Fibroblast of skin of left biceps (primary cell): ENCODE measurements around the gene LMO2.

Source experiments
- DNase-seq, 2 experiments: peaks; one replicate each; pipeline ENCODE4 v3.0.0-alpha.2; 2013; ENCODE audit warnings: low read depth in 2 of 2

LMO2 gene

GRCh38 chr11:33915526-33915925 lies 23.6 kb upstream of the LMO2 start:
- DNase-seq, result no peak

- no peak for DNase-seq
Measured at GRCh38 chr11:33913991-33914390, 22.1 kb upstream of the LMO2 start.

GRCh38 chr11:33912405-33913361 lies 20.8 kb upstream of the LMO2 start:
- peak; percentile 73 to 79 for DNase-seq

- DNase-seq, result no peak
Measured at GRCh38 chr11:33910958-33911339, 19.1 kb upstream of the LMO2 start.

- DNase-seq, result peak in 1 of 2 experiments; percentile 41
Measured at GRCh38 chr11:33910296-33910957, 18.6 kb upstream of the LMO2 start.

GRCh38 chr11:33909552-33909951 lies 17.7 kb upstream of the LMO2 start:
- no peak for DNase-seq

GRCh38 chr11:33909150-33909549 lies 17.3 kb upstream of the LMO2 start:
- DNase-seq, result no peak

GRCh38 chr11:33907421-33907820 lies 15.5 kb upstream of the LMO2 start:
- no peak for DNase-seq

- DNase-seq, result no peak
Measured at GRCh38 chr11:33906484-33907186, 14.8 kb upstream of the LMO2 start.

- DNase-seq, result no peak
Measured at GRCh38 chr11:33904102-33904501, 12.2 kb upstream of the LMO2 start.

GRCh38 chr11:33900159-33900840 lies 8.4 kb upstream of the LMO2 start:
- no peak for DNase-seq

- peak; percentile 52 to 55 for DNase-seq
Measured at GRCh38 chr11:33899400-33900037, 7.6 kb upstream of the LMO2 start.

- no peak for DNase-seq
Measured at GRCh38 chr11:33898957-33899356, 7.1 kb upstream of the LMO2 start.

GRCh38 chr11:33897761-33898375 lies 6.0 kb upstream of the LMO2 start:
- DNase-seq, result no peak

GRCh38 chr11:33896911-33897310 lies 5.0 kb upstream of the LMO2 start:
- DNase-seq, result no peak

- DNase-seq, result no peak
Measured at GRCh38 chr11:33895752-33896137, 3.9 kb upstream of the LMO2 start.

- DNase-seq, result no peak
Measured at GRCh38 chr11:33894398-33894746, 2.5 kb upstream of the LMO2 start.

GRCh38 chr11:33893711-33894397 lies 2.0 kb upstream of the LMO2 start:
- no peak for DNase-seq

- no peak for DNase-seq
Measured at GRCh38 chr11:33892906-33893594, 1.2 kb upstream of the LMO2 start.
